Measurements from ENCODE around the gene UCK1. TPM values are rescaled to one million over a fixed set of nuclear protein-coding genes. Genes with fewer than 3 reads are reported as not detected.
"Not testable (repeated sequence)": the region's sequence is repeated elsewhere in the genome, so short reads cannot be mapped to it uniquely, and the experiment has no call there.

Gene UCK1
- total RNA-seq, 4 donors from 2014 or later, result 22.0 to 35.1 (median 25.4) TPM

DNA sequence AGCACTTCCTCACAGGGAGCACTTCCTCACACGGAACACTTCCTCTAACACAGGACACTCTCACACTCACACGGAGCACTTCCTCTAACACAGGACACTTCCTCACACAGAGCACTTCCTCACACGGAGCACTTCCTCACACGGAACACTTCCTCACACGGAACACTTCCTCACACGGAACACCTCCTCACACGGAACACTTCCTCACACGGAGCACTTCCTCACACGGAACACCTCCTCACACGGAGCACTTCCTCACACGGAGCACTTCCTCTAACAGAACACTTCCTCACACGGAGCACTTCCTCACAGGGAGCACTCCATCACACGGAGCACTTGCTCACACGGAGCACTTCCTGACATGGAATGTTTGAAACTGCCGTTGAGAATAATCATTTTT, 15.0 kb downstream of the UCK1 start:
- WGBS, 2 donors, result 78 to 84% methylated on average over 14 of the region's 15 CpGs
- intact Hi-C loops (cut with DNase I; ENCODE audit: low total_unique reads), result no loop called here
- no peak for DNase-seq (ENCODE audit: low spot score in 2 of 2)
- TF ChIP-seq POLR2A (IDR thresholded peaks at IDR 0.05), result no peak
- TF ChIP-seq, protein P1, sequence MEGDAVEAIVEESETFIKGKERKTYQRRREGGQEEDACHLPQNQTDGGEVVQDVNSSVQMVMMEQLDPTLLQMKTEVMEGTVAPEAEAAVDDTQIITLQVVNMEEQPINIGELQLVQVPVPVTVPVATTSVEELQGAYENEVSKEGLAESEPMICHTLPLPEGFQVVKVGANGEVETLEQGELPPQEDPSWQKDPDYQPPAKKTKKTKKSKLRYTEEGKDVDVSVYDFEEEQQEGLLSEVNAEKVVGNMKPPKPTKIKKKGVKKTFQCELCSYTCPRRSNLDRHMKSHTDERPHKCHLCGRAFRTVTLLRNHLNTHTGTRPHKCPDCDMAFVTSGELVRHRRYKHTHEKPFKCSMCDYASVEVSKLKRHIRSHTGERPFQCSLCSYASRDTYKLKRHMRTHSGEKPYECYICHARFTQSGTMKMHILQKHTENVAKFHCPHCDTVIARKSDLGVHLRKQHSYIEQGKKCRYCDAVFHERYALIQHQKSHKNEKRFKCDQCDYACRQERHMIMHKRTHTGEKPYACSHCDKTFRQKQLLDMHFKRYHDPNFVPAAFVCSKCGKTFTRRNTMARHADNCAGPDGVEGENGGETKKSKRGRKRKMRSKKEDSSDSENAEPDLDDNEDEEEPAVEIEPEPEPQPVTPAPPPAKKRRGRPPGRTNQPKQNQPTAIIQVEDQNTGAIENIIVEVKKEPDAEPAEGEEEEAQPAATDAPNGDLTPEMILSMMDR (IDR thresholded peaks at IDR 0.05), result no peak
- no peak overlapping the region for H3K4me3 ChIP-seq (ENCODE audit: low read depth, poor library complexity, severe bottlenecking)

DNA sequence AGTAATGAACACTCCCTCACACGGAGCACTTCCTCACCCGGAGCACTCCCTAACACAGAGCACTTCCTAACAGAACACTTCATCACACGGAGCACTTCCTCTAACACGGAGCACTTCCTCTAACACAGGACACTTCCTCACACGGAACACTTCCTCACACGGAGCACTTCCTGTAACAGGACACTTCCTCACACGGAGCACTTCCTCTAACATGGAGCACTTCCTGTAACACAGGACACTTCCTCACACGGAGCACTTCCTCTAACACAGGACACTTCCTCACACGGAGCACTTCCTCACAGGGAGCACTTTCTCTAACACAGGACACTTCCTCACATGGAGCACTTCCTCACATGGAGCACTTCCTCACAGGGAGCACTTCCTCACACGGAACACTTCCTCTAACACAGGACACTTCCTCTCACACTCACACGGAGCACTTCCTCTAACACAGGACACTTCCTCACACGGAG, 15.5 kb downstream of the UCK1 start:
- H3K4me3 ChIP-seq (ENCODE audit: low read depth, poor library complexity, severe bottlenecking), result not testable (repeated sequence)

DNA sequence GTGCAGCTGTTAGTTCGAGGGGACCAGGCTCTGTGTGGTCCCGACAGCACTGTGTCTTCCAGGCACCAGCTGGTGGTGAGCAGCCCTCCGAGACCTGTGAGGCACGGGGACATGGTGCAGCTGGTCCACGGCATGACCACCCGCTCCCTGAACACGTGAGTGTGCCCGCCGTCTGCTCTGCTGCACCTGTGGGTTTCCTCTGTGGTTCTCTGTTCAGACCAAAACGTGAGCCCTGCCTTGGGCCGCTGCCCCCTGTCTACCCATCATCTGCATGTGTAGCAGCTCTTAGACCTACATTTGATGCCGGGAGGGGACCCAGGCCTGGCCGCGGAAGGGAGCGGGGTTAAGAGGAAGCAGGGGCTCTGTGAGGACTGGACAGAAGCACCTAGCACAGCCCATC, 17.9 kb downstream of the UCK1 start:
- no peak overlapping the region for H3K4me3 ChIP-seq (ENCODE audit: low read depth, poor library complexity, severe bottlenecking)
- no peak for DNase-seq (ENCODE audit: low spot score in 2 of 2)
- intact Hi-C loops (cut with DNase I; ENCODE audit: low total_unique reads), result no loop called here
- WGBS, 2 donors, result 90 to 93% methylated on average over 15 of the region's 15 CpGs
- TF ChIP-seq, protein P1 (IDR thresholded peaks at IDR 0.05), result no peak
- TF ChIP-seq POLR2A (IDR thresholded peaks at IDR 0.05), result no peak

More for the DNA sequence above, 15.5 kb downstream of the UCK1 start:
- intact Hi-C loops (cut with DNase I; ENCODE audit: low total_unique reads); DNase-seq (ENCODE audit: low spot score in 2 of 2): not testable (repeated sequence)
- 75 to 91% methylated on average over 7 to 8 of the region's 12 CpGs for WGBS, 2 donors

DNA sequence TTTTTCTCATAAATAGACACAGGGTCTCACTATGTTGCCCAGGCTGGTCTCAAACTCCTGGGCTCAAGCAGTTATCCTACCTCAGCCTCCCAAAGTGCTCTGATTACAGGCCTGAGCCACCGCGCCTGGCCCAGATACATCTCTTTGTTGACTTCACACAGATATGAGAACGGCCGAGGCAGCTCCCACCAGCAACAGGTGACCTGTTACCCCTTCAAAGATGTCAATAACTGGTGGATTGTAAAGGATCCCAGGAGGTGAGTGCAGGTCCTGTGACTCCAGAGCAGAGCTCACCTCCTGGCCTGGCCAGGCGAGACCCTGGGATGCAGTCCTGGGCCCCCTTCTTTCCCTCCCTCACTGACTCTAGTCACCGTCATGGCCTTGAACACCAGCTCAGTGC, 19.2 kb downstream of the UCK1 start:
- WGBS, 2 donors, result 90 to 94% methylated on average over 6 of the region's 6 CpGs
- intact Hi-C loops (cut with DNase I; ENCODE audit: low total_unique reads), result no loop called here
- TF ChIP-seq, protein P1 (IDR thresholded peaks at IDR 0.05), result no peak
- TF ChIP-seq POLR2A (IDR thresholded peaks at IDR 0.05), result no peak

DNA sequence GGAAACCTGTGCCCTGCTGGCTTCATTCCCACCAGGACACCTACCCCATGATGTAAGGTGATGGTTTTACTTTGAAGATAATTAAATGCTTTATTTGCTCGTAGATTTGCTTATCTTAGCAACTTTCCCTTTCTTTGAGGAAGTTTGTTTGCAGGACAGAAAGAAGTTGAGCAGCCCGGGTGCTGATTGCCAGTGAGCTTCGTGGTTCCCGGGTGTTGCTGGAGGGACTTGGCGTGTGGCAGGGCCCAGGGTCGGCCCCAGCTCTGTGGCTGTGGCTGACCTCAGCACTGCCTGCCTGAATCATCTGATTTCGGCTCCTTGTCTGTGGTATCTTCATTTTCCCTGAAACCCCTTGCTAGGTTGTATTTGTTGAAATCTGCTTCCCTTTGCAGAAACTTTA, 19.6 kb downstream of the UCK1 start:
- intact Hi-C loops (cut with DNase I; ENCODE audit: low total_unique reads), result no loop called here
- no peak overlapping the region for H3K4me3 ChIP-seq (ENCODE audit: low read depth, poor library complexity, severe bottlenecking)
- DNase-seq (ENCODE audit: low spot score in 2 of 2), result no peak
- 71 to 72% methylated on average over 7 of the region's 7 CpGs for WGBS, 2 donors
- TF ChIP-seq, protein P1 (IDR thresholded peaks at IDR 0.05), result no peak
- TF ChIP-seq POLR2A (IDR thresholded peaks at IDR 0.05), result no peak

More for the DNA sequence above, 19.2 kb downstream of the UCK1 start:
- no peak overlapping the region for H3K4me3 ChIP-seq (ENCODE audit: low read depth, poor library complexity, severe bottlenecking)
- DNase-seq (ENCODE audit: low spot score in 2 of 2), result no peak

DNA sequence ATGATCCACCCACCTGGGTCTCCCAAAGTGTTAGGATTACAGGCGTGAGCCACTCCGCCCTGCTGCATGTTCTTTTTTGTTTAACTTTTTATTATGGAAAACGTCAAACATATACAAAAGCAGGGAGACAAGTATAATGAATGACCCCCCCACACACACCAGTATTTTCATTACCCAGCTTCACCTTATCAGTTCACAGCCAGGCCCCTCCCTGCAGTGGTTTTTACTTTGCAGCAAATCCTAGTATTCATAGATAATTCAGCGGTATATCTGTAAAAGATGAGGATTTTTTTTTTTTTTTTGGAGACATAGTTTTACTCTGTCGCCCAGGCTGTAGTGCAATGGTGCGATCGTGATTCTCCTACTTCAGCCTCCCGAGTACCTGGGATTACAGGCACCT, 26.1 kb downstream of the UCK1 start:
- no peak overlapping the region for H3K4me3 ChIP-seq (ENCODE audit: low read depth, poor library complexity, severe bottlenecking)
- intact Hi-C loops (cut with DNase I; ENCODE audit: low total_unique reads), result no loop called here
- TF ChIP-seq POLR2A (IDR thresholded peaks at IDR 0.05), result no peak
- TF ChIP-seq, protein P1 (IDR thresholded peaks at IDR 0.05), result no peak
- WGBS, 2 donors, result 88 to 92% methylated on average over 8 of the region's 8 CpGs
- no peak for DNase-seq (ENCODE audit: low spot score in 2 of 2)

Data from lower leg skin (tissue), 4 donors.